K562 (cell line): ENCODE measurements around the gene SYNJ2. TPM values are rescaled to one million over a fixed set of nuclear protein-coding genes. Genes with fewer than 3 reads are reported as not detected.

Source experiments
- CSDE1 ChIP-seq, 2 experiments: fragments of 450-650 bp; IDR thresholded peaks; 2 replicates each; pipeline ENCODE4 v1.6.1; 2016; ENCODE audit warnings: mild to moderate bottlenecking in 1 of 2
- E2F3 ChIP-seq: fragments of 250-450 bp; sonication (Bioruptor Pico); IDR thresholded peaks from 2 replicates; pipeline ENCODE4 v1.4.0; 2020; ENCODE audit warnings: mild to moderate bottlenecking
- LCOR ChIP-seq: sonication (generic); formaldehyde crosslinking; IDR thresholded peaks from 2 replicates; pipeline ENCODE4 v1.8.0; 2022; ENCODE audit warnings: mild to moderate bottlenecking, missing genetic modification reagents
- SRSF7 ChIP-seq: fragments of 200-400 bp; formaldehyde crosslinking; optimal IDR thresholded peaks from 2 replicates; pipeline ENCODE3; 2017; ENCODE audit warnings: mild to moderate bottlenecking, low read depth, low read length
- ZNF408 ChIP-seq: fragments of 250-450 bp; sonication (Bioruptor Pico); IDR thresholded peaks from 2 replicates; pipeline ENCODE4 v1.4.0; 2020; ENCODE audit warnings: low read depth, mild to moderate bottlenecking, moderate library complexity
- ZNF511 ChIP-seq: sonication (generic); formaldehyde crosslinking; IDR thresholded peaks from 2 replicates; pipeline ENCODE4 v1.8.0; 2022; ENCODE audit warnings: mild to moderate bottlenecking, missing genetic modification reagents
- ZNF609 ChIP-seq: sonication (generic); formaldehyde crosslinking; IDR thresholded peaks from 2 replicates; pipeline ENCODE4 v1.8.1; 2023; ENCODE audit warnings: missing genetic modification reagents, mild to moderate bottlenecking, borderline replicate concordance
- polyA plus RNA-seq, 8 experiments: library from polyadenylated mRNA; depleted of rRNA in 4 of 8; stranded (reverse) in 5 of 8; unstranded in 3 of 8; fragments of >200 nt; fragmentation: Nextera tagmentation in 2 of 8; fragmentation: Illumina TruSeq in 1 of 8; extraction: Ambion mirVana in 2 of 8; extraction: Trizol in 1 of 8; gene quantifications; 2 replicates each; pipeline versions ENCODE4 v1.2.1 to v1.2.3, GENCODE V29; 2011 to 2014; ENCODE audit warnings: inconsistent platforms in 1 of 8, missing spikeins in 1 of 8
- total RNA-seq, 7 experiments: library from RNA; depleted of rRNA in 6 of 7; stranded (reverse); fragments of >200 nt in 6 of 7; fragmentation: Illumina TruSeq in 2 of 7; extraction: Trizol in 2 of 7; gene quantifications; 2 replicates each; pipeline versions ENCODE4 v1.2.1 to v1.2.3, GENCODE V29; 2011 to 2021; ENCODE audit warnings: low replicate concordance in 1 of 7
- TF ChIP-seq, protein P1 (sequence below): fragments of 450-650 bp; IDR thresholded peaks from 2 replicates; pipeline ENCODE4 v1.6.1; 2016; ENCODE audit warnings: mild to moderate bottlenecking, moderate library complexity

SYNJ2 gene
- total and polyA plus RNA-seq, 9 of the 15 experiments (the other 6 are each of a cell fraction or from before 2014, with no cell fraction given): 3.0 to 27.7 (median 17.8) TPM

GRCh38 chr6:158031381-158032353, 50.0 kb downstream of the SYNJ2 start (continued):
- TF ChIP-seq, protein P1, sequence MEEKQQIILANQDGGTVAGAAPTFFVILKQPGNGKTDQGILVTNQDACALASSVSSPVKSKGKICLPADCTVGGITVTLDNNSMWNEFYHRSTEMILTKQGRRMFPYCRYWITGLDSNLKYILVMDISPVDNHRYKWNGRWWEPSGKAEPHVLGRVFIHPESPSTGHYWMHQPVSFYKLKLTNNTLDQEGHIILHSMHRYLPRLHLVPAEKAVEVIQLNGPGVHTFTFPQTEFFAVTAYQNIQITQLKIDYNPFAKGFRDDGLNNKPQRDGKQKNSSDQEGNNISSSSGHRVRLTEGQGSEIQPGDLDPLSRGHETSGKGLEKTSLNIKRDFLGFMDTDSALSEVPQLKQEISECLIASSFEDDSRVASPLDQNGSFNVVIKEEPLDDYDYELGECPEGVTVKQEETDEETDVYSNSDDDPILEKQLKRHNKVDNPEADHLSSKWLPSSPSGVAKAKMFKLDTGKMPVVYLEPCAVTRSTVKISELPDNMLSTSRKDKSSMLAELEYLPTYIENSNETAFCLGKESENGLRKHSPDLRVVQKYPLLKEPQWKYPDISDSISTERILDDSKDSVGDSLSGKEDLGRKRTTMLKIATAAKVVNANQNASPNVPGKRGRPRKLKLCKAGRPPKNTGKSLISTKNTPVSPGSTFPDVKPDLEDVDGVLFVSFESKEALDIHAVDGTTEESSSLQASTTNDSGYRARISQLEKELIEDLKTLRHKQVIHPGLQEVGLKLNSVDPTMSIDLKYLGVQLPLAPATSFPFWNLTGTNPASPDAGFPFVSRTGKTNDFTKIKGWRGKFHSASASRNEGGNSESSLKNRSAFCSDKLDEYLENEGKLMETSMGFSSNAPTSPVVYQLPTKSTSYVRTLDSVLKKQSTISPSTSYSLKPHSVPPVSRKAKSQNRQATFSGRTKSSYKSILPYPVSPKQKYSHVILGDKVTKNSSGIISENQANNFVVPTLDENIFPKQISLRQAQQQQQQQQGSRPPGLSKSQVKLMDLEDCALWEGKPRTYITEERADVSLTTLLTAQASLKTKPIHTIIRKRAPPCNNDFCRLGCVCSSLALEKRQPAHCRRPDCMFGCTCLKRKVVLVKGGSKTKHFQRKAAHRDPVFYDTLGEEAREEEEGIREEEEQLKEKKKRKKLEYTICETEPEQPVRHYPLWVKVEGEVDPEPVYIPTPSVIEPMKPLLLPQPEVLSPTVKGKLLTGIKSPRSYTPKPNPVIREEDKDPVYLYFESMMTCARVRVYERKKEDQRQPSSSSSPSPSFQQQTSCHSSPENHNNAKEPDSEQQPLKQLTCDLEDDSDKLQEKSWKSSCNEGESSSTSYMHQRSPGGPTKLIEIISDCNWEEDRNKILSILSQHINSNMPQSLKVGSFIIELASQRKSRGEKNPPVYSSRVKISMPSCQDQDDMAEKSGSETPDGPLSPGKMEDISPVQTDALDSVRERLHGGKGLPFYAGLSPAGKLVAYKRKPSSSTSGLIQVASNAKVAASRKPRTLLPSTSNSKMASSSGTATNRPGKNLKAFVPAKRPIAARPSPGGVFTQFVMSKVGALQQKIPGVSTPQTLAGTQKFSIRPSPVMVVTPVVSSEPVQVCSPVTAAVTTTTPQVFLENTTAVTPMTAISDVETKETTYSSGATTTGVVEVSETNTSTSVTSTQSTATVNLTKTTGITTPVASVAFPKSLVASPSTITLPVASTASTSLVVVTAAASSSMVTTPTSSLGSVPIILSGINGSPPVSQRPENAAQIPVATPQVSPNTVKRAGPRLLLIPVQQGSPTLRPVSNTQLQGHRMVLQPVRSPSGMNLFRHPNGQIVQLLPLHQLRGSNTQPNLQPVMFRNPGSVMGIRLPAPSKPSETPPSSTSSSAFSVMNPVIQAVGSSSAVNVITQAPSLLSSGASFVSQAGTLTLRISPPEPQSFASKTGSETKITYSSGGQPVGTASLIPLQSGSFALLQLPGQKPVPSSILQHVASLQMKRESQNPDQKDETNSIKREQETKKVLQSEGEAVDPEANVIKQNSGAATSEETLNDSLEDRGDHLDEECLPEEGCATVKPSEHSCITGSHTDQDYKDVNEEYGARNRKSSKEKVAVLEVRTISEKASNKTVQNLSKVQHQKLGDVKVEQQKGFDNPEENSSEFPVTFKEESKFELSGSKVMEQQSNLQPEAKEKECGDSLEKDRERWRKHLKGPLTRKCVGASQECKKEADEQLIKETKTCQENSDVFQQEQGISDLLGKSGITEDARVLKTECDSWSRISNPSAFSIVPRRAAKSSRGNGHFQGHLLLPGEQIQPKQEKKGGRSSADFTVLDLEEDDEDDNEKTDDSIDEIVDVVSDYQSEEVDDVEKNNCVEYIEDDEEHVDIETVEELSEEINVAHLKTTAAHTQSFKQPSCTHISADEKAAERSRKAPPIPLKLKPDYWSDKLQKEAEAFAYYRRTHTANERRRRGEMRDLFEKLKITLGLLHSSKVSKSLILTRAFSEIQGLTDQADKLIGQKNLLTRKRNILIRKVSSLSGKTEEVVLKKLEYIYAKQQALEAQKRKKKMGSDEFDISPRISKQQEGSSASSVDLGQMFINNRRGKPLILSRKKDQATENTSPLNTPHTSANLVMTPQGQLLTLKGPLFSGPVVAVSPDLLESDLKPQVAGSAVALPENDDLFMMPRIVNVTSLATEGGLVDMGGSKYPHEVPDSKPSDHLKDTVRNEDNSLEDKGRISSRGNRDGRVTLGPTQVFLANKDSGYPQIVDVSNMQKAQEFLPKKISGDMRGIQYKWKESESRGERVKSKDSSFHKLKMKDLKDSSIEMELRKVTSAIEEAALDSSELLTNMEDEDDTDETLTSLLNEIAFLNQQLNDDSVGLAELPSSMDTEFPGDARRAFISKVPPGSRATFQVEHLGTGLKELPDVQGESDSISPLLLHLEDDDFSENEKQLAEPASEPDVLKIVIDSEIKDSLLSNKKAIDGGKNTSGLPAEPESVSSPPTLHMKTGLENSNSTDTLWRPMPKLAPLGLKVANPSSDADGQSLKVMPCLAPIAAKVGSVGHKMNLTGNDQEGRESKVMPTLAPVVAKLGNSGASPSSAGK: no peak
- TF ChIP-seq E2F3 (CRISPR knock-in tag) (0 out of 2 replicates have a peak, but pooled peaks have one; percentile 9), ZNF511 (0 out of 2 replicates have a peak, but pooled peaks have one; percentile 6), ZNF609 (no peak), ZNF408 (no peak), SRSF7 (no peak), CSDE1 (IDR thresholded peaks at IDR 0.05) (no peak), LCOR (CRISPR knock-in tag) (peak; percentile 83)
